Stimulated activated CD8-positive, alpha-beta memory T cell treated with anti-CD3 and anti-CD28 coated beads, Interleukin-15, amount 100 ng/mL, for 24 hours (primary cell): ENCODE data around the gene NDUFB8.

Experiments
- DNase-seq: peaks from one replicate; pipeline ENCODE4 v3.0.0-alpha.2; 2020; ENCODE audit warnings: low read depth

The NDUFB8 gene

DNA sequence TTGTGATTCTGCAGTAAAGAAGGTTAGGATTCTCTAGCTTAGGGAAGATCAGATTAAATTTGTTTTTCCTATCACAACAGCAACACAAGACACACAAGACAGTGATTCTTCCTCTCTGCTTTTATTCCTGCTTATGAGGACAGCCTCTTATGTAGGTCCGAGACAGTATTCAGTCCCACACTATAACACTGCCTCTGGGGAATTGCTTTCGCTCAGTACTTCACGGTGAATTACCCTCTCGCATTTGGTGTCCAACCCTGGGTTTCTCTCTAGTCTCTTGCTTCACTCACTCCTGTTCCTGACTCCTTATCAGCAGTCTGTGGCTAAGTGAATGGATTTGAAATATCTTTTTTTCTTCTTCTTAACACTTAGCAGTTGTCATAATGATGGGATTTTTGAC, 7.8 kb upstream of the NDUFB8 start:
- DNase-seq = no peak

- DNase-seq = peak; percentile 57
Measured at GRCh38 chr10:100535715-100536353, 6.2 kb upstream of the NDUFB8 start, which contains the start of gene HIF1AN. Gene HIF1AN (plus strand): TSS chr10:100535943. CDS start chr10:100535959, 16 bp downstream.

- DNase-seq = no peak
Measured at GRCh38 chr10:100535338-100535714, 5.7 kb upstream of the NDUFB8 start.

GRCh38 chr10:100534726-100535125, 5.1 kb upstream of the NDUFB8 start:
- DNase-seq = no peak

DNA sequence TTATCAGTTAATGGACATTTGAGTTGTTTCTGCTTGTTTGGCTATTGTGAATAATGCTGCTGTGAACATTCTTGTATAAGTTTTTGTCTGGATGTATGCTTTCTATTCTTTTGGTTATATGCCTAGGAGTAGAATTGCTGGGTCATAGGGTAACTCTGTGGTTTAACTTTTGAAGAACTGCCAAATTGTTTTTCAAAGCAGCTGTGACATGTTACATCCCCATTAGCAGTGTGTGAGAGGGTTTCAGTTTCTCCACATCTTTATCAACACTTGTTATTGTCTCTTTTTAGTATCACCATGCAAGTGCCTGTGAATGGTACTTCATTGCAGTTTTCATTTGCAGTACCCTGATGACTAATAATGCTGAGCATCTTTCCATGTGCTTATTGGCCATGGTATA, 2.1 kb upstream of the NDUFB8 start:
- no peak for DNase-seq

DNA sequence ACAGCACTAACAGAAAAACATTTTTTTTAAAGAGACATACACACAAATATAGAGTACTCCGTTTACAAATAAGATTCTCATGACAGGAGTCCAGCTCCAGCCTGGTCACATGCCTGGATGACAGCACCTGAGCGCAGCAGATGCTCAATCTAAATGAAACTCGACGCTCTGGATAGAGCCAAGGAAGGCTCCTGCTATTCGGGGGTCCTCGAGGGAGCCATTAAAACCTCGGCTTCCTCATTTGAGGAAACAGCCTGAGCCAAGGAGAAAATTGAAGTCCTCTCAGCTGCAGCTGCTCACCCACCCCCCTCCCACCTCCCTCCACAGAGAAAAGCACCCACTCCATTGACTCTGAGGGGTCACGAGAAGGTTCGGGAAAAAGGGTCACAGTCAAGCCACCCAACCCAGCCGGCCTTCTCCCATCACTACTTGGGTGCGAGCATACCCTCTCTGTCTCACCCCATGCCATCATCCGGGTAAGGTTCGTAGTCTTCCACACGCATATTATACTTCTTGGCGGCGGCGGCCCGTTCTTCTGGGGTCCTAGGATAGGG, 673 bp downstream of the NDUFB8 start:
- DNase-seq = no peak

GRCh38 chr10:100528123-100528886, 1.4 kb downstream of the NDUFB8 start:
- DNase-seq = no peak

DNA sequence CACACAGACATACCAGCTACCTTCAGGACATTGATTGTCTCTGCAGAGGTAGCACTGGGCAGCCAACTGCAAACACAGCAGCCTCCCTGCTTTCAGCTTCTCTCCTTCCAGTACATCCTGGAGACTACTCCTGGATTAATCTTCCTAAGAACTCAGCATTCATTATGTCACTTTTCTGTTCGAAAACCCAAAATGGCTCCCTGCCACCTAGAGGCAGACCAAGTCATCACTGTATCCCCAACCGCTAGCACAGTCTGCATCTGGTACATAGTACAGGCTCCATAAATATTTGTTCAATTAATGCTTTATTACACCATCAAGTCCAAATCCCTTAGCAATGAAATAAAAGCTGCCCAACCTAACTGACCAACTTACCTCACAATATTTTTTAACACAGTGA, 5.0 kb downstream of the NDUFB8 start:
- DNase-seq = no peak

DNA sequence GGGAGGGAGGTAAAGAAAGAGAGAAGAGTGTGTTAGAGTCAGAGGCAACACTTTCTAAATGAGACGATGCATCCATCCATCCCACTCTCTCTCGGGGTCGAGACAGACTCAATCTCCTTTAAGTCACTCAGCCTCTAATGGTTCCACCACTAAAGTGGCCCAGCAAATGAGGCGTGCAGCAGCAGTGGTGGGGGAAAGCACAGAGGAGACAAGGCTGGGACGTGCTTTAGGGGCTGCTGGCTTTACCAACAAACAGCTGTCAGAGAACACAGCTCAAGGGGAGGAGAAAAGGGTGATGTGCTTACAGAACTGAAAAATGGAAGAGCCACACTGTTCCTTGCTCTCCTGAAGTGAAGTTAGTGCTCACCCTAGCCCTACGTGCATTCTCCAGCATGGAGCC, 5.5 kb downstream of the NDUFB8 start:
- DNase-seq = no peak

- no peak for DNase-seq
Measured at GRCh38 chr10:100522945-100523344, 6.7 kb downstream of the NDUFB8 start.

DNA sequence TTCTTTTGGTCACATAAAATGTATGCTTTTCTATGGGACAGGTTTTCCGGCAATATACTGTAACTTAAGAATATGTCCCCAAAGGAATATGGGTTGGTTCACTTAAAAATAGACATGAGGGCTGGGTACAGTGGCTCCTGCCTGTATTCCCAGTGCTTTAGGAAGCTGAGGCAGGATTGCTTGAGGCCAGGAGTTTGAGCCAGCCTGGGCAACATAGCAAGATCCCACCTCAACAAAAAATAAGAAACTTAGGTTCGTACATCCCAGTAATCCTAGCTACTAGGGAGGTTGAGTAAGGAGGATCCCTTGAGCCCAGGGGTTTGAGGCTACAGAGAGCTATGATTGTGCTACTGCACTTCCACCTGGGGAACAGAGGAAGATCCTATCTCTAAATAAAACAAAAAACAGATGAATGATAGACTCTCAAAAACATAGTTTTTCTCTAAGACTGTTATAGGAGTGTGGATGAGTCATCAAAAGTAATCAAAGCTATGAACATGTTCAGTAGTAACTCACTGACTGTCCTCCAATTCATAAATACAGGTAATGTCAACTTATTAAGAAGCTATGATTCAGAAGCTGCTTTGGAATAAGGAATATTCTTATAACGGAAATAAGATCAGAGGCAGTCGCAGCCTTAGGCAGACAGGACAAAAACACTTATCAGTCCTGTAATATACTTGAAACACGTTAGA, 7.4 kb downstream of the NDUFB8 start:
- no peak for DNase-seq

- DNase-seq = no peak
Measured at GRCh38 chr10:100520811-100521210, 8.9 kb downstream of the NDUFB8 start.

DNA sequence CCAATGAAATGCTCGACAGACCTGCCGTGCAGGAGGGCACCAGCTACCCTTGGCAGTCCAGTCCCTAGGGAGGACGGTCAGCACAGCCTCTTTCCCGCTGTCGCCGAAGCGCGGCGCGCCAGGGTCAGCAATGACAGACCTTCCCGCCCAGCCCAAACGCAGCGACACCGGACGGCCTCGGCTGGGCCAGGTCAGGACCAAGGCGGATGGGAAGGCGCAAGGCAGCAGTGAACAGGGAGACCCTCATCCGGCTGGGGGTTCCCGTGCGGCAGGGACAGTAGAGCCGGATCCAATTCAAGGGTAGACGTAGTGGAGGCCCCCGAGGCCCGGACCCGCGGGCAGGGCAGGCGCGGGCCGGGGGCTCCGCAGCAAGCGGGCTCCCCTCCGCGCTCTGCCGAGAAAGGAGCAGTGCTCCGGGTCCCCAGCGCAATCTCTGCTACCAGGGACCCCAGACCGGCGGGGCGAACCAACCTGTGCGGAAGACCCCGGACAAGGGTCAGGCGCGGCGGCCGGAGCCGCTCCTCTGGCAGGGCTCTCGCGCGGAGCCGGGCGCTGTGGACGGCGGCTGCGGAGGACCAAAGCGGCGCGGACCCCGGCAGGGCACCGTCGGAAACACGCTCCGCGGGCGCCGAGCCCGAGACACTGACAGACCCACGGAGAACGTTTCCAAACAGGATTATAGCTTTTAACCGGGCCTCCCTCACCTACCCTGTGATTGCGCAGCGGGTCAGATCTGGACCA, 10.2 kb downstream of the NDUFB8 start, which contains the start of gene SEC31B:
Gene SEC31B, minus strand, starts transcription at position 551 of the 741 bp plus-strand sequence. CDS start 2,909 bp downstream, outside the sequence.
- no peak for DNase-seq

DNA sequence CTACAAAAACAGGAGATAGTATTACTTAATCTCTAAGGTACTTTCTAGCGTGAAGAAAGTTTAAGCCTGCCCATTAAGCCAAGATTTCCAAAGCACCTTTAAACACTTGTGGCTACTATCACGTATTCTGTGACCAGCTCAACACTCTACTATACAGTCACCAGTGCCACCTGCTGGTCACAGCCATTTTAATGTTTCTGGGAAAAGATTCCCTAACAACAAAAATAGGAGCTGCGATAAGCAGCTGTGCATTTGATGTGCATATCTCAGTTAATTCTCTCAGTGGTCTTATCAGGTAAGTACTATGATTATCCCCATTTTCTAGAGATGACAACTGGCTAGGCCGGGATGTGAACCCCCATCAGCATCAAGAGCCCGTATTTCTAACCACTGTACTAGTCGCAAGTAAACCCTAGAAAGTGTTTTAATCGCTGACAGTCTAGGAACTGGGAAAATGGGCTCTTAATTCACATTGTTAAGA, 10.9 kb downstream of the NDUFB8 start:
- DNase-seq = no peak

- DNase-seq = no peak
Measured at GRCh38 chr10:100516847-100517246, 12.8 kb downstream of the NDUFB8 start.

- no peak for DNase-seq
Measured at GRCh38 chr10:100515612-100516011, 14.1 kb downstream of the NDUFB8 start.

GRCh38 chr10:100510533-100511308, 18.9 kb downstream of the NDUFB8 start:
- DNase-seq = no peak

GRCh38 chr10:100509241-100509840, 20.3 kb downstream of the NDUFB8 start:
- no peak for DNase-seq

- no peak for DNase-seq
Measured at GRCh38 chr10:100508691-100509150, 20.9 kb downstream of the NDUFB8 start.

DNA sequence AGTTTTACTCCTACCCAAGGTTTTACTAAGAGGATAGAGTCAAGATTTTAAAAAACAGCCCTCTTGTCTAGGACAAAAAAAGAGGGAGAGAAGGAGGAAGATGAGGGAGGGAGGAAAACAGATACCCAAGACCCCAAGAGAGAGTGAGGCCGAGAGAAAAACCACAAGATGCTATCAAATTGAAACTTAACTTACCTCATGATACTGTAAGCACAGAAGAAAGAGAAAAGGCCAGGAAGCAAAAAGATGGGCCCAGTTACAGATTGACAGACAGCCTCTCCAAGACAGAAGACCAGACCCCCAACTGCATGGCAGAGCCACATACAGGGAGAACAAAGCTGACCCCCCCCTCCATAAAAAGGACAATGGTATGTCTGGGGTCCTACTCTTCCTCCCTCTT, 21.4 kb downstream of the NDUFB8 start:
- DNase-seq = no peak
